DMS79 (cell line): Measurements from ENCODE around the gene MLLT1.
A peak's percentile ranks its signal among the peaks of the same experiment; 100 is the strongest.

Experiments
- DNase-seq: peaks from one replicate; lab custom pipeline; 2025; lab: John Stamatoyannopoulos, UW

MLLT1 gene

GRCh38 chr19:6221878-6222746 is 57.7 kb downstream of the MLLT1 start:
- peak; percentile 36 for DNase-seq

DNA sequence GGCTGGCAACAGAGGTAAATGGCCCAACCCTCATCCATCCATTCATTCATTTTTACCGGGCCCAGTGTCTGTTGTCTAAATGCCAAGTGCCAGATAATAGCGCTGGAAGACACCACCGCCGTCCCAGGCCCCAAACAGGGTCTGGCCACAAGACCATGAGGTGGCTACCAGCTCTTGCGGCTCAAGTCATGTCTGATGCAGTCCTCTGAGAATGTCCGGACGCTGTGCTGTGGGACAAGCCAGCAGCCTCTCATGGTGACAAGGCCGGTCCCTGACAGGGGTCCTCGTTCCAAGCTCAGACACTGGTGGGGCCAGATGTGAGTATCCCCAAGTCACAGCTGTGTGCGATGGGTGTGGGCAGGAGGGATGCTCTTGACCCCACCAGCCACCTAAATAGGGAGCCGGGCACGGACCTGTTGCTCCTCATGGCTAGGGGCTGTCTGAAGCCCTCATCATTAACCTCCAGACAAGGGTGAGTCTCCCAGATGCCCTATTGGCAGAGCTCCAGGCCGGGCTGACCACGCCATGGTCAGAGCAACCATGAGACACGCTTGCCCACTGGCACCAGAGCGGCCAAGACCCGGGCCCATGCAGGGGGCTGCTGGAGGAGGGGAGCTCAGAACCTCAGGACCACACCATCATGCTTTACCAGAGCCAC is 58.4 kb downstream of the MLLT1 start:
- no peak for DNase-seq

GRCh38 chr19:6220385-6221191 is 59.2 kb downstream of the MLLT1 start:
- DNase-seq: no peak

GRCh38 chr19:6219586-6220290 is 60.0 kb downstream of the MLLT1 start:
- DNase-seq: no peak

DNA sequence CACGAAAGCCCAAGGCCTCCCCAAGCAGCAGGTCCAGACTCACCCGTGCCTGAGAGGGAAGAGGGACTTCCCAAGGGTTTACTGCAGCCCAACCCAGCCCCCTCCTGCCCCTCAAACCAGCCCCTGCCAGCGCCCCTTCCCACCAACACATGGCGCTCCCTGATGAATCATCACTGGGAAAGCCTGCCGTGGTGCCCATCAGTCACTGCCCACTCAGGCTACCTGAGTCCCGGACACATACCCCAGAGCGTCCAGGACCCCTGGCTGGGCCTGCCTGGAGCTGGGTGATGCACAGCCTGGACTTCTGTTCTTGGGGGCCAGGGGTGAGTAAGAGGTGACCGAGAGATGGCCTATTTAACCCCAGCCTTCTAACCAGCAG is 60.6 kb downstream of the MLLT1 start:
- DNase-seq: no peak

- DNase-seq: peak; percentile 33
These were observed 61.2 kb downstream of the MLLT1 start for GRCh38 chr19:6218491-6219146.

DNA sequence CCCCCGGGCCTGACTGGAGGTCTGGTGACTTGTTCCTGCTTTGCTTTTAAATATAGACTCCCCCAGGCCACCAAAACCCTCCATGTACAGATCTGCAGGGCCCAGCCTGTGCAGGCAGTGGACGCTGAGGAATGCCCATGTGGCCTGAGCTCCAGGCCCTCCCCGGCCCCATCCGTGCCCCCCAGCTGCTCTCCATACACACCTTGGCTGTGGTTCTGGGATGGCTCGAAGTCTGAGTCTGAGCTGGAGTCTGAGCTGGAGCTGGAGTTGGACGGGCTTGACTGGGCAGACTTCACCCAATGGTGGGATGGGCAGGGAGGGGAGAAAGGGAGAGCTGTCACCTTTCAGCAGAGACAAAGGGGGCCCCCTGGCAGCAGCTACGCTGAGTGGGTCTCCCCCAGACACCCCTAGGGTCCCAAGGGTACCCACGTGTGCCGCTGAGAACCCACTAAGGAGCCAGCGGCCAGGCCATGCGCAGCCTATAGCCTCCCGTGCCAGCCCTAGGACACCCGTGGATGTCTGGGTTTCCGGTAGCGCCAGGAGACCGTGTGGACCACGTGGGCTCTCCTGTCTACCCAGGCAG is 61.9 kb downstream of the MLLT1 start:
- DNase-seq: no peak

- peak; percentile 94 for DNase-seq
These were observed 62.6 kb downstream of the MLLT1 start for GRCh38 chr19:6216996-6217751.

- DNase-seq: no peak
These were observed 63.4 kb downstream of the MLLT1 start for GRCh38 chr19:6216236-6216995.

DNA sequence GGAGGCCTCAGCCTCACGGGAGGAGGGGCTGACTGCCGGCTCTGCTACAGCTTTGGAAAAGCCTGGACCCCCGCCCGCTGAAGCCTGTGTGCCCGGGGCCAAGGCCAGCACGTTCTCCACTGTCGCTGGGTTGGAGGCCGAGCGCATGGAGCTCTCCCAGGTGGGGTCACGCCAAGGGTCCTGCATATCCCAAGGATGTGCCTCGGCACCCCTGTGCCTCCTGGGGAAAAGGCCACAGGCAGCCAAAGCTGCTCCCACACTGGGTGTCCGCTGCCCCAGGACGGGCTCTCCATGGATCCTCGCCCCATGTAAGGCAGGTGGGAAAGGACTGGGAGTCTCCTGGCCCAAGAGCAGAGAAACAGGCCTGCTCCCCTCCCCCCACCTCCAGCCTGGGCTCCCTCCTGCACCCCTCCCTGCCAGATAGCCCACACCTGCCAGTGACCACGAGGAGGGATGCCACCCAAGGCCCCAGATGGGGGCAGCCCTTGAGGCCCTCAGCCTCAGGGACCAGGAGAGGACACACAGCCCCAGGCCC is 64.0 kb downstream of the MLLT1 start:
- DNase-seq: no peak

GRCh38 chr19:6214881-6215541 is 64.8 kb downstream of the MLLT1 start:
- no peak for DNase-seq

DNA sequence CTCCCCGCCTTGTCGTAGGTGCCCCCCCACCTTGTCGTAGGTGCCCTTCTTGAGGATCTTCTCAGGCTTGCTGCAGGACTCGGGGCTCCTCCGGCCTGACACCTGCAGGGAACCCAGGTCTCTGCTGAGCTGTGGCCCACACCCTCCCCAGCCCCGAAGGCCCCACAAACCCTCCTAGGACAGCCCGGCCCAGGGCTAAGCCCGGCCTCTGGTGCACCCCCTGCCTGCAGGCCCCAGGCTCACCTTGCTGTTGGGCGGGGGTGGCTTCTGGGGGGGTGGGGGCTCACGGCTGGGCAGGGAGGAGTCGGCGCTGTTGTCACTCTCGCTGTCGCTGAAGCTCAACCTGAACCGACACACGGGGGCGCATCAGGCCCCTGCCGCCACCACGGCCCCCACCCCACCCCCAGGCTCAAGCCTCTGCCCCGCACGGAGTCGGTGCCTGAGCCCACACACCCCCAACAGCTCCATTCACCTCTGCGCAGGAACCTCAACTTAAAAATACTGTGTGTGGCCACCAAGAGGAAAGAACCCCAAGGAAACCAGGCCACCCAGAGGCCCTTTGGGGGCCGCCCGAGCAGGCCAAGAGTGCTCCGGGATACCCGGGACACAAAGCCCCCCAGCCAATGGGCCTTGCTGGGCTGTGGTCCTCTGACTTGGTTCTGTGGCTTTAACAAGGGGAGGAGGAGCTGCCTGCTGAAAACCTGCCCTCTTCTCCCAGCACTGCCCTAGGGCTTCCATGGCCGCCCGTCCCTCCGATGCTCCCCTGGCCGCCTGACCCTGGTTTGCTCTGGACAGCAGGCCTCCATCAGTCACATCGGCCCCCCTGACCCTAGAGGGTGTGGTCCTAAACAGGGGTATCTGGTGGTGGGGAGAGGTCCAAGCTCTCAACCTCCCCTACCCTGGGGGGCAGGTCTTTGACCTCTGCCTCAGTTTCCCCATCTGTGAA is 65.8 kb downstream of the MLLT1 start:
- no peak for DNase-seq

- no peak for DNase-seq
These were observed 66.5 kb downstream of the MLLT1 start for GRCh38 chr19:6213266-6213595.

- DNase-seq: no peak
These were observed 67.1 kb downstream of the MLLT1 start for GRCh38 chr19:6212403-6213265.

DNA sequence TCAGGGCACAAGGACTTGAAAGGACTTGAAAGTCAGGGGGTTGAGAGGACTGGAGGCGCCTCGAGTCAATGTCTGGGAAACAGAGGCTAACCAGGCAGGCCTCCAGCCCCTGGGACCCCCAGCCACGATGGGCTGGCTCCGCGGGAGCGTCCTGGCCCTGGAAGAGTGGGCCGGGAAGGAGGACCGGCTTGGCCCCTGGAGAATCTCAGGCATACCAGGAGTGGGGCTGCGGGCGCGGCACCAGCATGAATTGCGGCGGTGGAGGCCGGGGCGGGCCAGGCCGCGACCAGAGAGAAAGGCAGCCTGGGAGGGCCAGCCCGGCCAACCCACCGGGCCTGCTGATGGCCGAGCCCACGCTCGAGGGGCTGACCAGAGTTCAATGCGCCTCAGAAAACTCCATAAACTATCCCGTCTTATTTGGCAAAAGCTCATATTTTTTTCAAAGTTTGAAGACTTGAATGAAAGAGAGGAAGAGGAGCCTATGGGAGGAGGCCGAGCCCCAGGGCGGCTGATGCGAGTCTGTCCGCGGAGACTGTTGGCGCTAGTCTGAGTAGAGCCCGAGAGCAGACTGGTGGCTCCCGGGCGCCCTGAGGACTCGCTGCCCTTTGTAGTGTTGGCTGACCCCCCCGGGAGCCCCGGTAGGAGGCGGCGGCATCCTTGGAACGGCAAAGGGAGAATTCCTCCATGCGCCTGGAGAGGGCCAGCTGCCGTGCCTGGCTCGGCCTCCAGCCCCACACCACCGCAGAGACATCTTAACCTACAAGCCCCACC is 68.0 kb downstream of the MLLT1 start:
- no peak for DNase-seq
